GM11168 (cell line): ENCODE results near the gene DIS3L2.

Experiments
- in situ Hi-C: fragments of 300-500 bp; cut with MboI; formaldehyde crosslinking; loops from one replicate; pipeline ENCODE4 v1.12.0; 2022; ENCODE audit warnings: low sequenced_read_pairs; ENCODE audit not compliant: unreplicated experiment

DIS3L2 gene

DNA sequence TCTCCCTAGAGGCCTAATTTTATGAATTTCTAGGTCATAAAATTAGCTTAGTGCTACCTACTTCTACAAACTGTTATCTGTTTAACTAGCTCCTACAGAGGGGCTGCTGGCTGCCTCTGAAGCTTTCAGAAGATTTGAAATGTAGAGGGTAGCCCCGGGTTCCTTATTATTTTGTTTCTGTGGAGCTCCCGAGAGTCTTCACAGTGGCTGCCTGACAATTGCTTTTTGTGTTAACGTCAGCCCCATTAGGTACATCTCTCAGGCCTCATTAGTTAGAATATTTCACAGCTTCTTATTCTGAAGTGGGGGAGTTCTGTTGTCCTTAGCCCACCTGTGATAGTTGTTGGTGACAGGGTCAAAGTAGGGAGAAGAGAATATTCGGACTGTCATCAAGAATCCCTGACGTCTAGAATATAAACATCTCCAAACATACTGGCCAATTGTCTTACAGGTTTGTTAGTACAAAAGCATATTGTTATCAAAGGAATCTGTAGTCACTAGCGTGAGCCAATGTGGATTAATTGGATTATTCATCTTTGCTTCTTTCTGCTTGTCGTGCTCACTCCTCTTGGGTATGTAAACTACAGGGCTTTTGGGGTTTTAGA is 77.5 kb downstream of the DIS3L2 start:
- in situ Hi-C loops: no loop called here

- in situ Hi-C loops: no loop called here
Observed at GRCh38 chr2:232042911-232043574, 81.5 kb downstream of the DIS3L2 start.

GRCh38 chr2:232043966-232044365 is 82.5 kb downstream of the DIS3L2 start:
- in situ Hi-C loops: no loop called here

GRCh38 chr2:232049350-232049749 is 87.8 kb downstream of the DIS3L2 start:
- in situ Hi-C loops: no loop called here

- in situ Hi-C loops: no loop called here
Observed at GRCh38 chr2:232052591-232052990, 91.1 kb downstream of the DIS3L2 start.

GRCh38 chr2:232053777-232054176 is 92.3 kb downstream of the DIS3L2 start:
- in situ Hi-C loops: no loop called here

- in situ Hi-C loops: no loop called here
Observed at GRCh38 chr2:232058063-232058877, 96.8 kb downstream of the DIS3L2 start.

GRCh38 chr2:232058931-232059330 is 97.4 kb downstream of the DIS3L2 start:
- in situ Hi-C loops: no loop called here

- in situ Hi-C loops: no loop called here
Observed at GRCh38 chr2:232061265-232061664, 99.8 kb downstream of the DIS3L2 start.

- in situ Hi-C loops: no loop called here
Observed at GRCh38 chr2:232073026-232073425, 111.5 kb downstream of the DIS3L2 start.

DNA sequence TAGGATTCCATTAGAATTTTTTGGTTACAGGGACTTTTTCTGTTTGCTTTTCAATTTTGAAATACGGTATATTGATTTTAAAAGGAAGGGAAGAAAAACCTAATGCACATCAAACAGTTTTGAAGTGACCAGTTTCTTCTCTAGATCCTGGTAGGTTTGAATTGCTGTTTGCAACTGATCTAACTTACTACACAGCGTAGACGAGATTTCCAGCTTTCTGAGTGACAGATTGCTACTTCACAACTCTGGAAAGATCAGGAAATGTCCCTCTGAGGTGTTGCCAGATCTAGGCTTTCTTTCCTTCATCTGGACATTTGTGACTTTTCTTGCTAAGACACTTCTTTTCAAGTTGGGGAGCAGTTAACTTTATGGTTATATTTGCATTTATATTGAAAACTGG is 112.2 kb downstream of the DIS3L2 start:
- in situ Hi-C loops: no loop called here

GRCh38 chr2:232075080-232075479 is 113.6 kb downstream of the DIS3L2 start:
- in situ Hi-C loops: no loop called here

- in situ Hi-C loops: no loop called here
Observed at GRCh38 chr2:232075859-232076258, 114.3 kb downstream of the DIS3L2 start.

DNA sequence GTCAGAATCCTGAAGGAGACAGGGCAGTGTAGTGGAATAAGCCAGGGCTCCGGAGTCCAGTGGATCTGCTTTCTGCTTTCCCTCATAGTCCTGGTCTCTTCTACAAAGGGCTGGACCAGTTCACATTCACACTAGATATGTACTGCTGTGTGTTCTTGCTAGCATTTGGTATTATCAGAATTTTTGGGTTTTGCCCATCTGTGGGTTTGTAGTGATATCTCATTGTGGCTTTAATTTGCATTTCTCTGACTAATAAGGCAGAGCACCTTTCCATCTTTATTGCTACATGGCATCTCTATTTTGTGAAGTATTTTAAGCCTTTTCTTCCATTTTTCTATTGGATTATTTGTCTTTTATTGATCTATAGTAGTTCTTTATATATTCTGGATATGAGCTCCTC is 114.8 kb downstream of the DIS3L2 start:
- in situ Hi-C loops: no loop called here

DNA sequence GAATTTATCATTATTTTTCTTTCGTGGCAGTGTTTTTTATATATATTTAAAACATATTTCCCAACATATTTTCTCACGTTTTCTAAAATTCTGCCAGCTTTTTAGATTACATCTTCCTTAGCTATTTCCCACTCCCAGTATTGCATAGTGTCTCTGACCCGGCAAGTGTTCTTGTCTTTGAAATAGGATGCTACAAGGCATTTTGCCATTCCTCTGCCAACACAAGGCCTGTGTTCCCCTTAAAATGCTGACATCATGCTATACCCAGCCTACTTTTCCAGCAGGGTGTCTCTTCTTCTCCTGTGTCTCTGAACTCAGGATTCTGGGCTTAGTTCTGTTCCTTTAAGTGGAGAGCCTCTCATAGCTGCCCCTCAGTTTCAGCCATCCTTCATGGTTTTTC is 115.2 kb downstream of the DIS3L2 start:
- in situ Hi-C loops: no loop called here

DNA sequence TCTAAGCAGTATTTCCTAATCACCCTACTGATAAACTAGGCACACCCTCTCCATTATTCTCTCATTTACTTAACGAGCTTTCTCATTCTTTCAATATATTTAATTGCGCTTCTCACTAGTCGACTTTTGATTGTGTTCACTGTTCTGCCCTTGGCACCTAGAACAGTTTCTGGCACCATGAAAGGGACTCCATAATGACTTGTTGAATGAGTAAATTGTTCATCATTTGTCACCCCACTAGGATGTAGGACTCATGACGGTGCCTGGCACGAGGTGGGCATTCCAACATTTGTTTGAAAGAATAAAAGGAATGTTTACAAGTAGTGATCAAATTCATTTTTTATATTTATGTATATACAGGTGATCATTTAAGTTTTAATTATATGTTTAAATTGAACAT is 123.7 kb downstream of the DIS3L2 start:
- in situ Hi-C loops: no loop called here

DNA sequence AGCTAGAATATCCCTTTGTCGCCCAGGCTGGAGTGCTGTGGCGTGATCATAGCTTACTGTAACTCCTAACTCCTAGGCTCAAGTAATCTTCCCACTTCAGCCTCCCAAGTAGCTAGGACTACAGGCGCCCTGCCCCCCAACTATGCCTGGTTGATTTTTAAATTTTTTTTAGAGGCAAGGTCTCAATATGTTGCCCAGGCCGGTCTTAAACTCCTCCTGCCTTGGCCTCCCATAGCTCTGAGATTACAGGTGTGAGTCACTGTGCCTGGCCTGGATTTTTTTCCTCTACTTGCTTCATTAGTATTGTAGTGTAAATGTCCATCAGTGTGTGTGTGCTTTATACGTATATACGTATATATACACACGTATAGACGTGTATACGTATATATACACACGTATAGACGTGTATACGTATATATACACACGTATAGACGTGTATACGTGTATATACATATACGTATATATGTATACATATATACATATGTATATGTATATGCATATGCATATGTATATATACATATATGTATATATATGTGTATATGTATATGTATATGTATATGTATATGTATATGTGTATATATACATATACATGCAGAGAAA is 124.4 kb downstream of the DIS3L2 start:
- in situ Hi-C loops: no loop called here

DNA sequence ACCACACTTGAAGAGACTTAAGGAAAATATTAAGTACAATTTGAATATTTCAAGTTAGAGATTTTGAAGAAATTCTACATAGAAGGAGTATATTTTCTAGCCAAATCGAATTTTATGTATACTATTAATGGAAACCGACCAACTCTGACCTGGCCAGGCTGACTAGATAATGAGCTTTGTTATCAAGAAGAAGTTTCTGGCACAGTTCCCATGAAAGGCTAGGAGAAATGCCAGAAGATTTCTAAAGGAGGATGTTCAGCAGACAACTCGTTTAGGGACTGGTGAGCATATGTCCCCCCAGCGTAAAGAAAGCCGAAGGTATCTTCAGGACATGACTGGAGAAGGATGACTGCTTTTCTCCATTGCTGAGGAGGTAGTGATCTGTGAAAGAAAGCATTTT is 127.3 kb downstream of the DIS3L2 start:
- in situ Hi-C loops: no loop called here

- in situ Hi-C loops: no loop called here
Observed at GRCh38 chr2:232094201-232094600, 132.7 kb downstream of the DIS3L2 start.

- in situ Hi-C loops: no loop called here
Observed at GRCh38 chr2:232094883-232095282, 133.4 kb downstream of the DIS3L2 start.

DNA sequence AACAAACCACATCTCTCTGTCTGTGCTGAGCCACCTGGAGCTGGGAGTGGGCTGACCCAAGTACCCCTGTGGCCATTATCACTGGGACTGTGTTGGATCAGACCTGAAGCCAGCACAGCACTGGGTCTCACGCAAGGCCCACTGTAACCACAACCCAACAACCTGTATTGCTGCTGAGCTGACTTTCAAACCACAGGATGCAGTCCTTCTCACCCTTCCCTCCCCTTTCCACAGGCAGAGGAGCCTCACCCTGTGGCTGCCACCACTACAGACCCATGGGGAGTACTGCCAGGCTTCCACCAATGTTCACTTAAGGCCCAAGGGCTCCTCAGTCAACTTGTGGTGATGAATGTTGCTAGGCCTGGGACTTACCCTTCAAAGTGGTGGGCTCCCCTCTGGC is 135.7 kb downstream of the DIS3L2 start:
- in situ Hi-C loops: no loop called here
